ENCODE results near the gene AGPAT3.

AGPAT3 gene

DNA sequence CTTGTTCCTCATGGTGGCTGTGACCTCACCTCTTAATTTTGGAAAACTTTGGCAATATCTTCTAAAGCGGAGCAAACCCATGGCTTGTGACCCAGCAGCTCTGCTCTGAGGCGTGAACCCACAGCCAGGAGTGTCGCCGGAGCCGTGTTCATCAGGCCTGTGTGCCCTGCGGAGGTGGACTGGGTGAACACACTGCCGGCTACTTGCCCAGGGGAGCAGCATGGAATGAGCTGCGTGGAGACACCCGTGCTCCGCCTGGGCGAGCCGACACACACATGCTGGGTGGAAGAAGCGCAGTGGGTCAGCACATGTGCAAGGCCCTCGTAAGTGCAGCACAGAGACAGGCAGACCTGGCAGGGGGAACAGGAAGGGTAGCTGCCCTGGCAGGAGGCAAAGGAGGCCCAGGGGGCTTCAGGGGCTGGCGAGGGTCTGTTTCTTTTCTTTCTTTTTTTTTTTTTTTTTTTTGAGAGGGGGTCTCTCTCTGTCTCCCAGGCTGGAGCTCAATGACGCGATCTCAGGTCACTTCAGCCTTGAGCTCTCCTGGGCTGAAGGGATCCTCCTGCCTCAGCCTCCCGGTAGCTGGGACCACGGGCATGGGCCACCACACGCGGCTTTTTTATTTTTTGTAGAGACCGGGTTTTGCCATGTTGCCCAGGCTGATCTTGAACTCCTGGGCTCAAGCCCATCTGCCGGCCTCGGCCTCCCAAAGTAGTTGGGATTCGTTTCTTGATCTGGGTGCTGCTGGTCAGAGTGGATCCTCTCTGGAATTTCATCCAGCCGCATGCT is 41.8 kb downstream of the AGPAT3 start:
- DNase-seq (ENCODE audit: low spot score): no peak
- Mint-ChIP-seq H3K27me3 (ENCODE audit: low read depth) (no peaks in the 10 kb centered on the region), H3K36me3 (ENCODE audit: low read depth) (peaks cover 43% of the 10 kb centered on the region), H3K4me1 (ENCODE audit: low read depth) (peaks cover 6% of the 10 kb centered on the region), H3K27ac (no peak overlapping the region), H3K4me3 (no peak overlapping the region), H3K9me3 (no peaks in the 10 kb centered on the region)

DNA sequence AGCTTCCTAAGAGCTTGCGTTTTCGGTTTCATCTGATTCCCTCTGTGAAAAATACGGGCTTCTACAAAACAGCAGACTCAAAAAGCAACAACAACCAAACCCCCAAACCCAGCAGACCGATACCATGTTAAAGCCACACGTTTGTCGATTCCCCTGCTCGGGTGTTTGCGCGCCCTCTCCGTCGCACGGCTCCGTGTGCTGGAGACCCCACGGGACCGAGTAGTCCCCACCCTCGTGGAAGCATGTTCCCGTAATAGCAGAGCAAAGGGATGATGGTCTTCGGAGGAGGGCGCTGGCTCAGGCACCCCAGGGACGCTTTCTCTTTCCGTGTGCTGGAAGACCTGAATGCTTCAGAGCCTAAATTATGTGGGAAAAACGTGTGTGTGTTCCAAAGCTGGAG is 42.7 kb downstream of the AGPAT3 start:
- Mint-ChIP-seq H3K27ac (no peak overlapping the region), H3K9me3 (peaks cover 8% of the 10 kb centered on the region), H3K4me3 (no peak overlapping the region), H3K27me3 (ENCODE audit: low read depth) (no peaks in the 10 kb centered on the region), H3K4me1 (ENCODE audit: low read depth) (peaks cover 7% of the 10 kb centered on the region), H3K36me3 (ENCODE audit: low read depth) (peaks cover 51% of the 10 kb centered on the region)
- DNase-seq (ENCODE audit: low spot score): no peak

DNA sequence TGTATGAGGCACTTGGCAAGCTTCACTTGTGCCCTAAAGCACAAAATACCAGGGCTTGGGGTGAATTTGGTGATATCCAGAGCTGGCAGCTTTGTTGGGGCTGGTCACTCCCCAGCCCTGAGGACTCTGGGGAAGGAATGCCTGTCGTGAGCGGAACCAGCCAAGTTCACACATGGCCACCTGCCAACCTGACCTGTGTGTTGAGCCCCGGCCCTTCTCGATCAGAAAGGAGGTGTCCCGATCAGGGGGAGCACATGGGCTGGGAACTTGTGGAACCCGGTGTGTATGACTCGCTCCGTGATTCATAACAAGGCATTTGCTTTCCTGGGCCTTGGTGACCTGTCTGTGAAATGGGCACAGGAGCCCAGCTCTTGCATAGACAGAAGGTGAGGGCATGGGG is 43.1 kb downstream of the AGPAT3 start:
- H3K27me3 Mint-ChIP-seq (ENCODE audit: low read depth): no peaks in the 10 kb centered on the region
- no peak for DNase-seq (ENCODE audit: low spot score)
- H3K36me3 Mint-ChIP-seq (ENCODE audit: low read depth): peaks cover 52% of the 10 kb centered on the region
- H3K4me3 Mint-ChIP-seq: no peak overlapping the region
- peaks cover 7% of the 10 kb centered on the region for H3K4me1 Mint-ChIP-seq (ENCODE audit: low read depth)
- no peak overlapping the region for H3K27ac Mint-ChIP-seq
- peaks cover 12% of the 10 kb centered on the region for H3K9me3 Mint-ChIP-seq

DNA sequence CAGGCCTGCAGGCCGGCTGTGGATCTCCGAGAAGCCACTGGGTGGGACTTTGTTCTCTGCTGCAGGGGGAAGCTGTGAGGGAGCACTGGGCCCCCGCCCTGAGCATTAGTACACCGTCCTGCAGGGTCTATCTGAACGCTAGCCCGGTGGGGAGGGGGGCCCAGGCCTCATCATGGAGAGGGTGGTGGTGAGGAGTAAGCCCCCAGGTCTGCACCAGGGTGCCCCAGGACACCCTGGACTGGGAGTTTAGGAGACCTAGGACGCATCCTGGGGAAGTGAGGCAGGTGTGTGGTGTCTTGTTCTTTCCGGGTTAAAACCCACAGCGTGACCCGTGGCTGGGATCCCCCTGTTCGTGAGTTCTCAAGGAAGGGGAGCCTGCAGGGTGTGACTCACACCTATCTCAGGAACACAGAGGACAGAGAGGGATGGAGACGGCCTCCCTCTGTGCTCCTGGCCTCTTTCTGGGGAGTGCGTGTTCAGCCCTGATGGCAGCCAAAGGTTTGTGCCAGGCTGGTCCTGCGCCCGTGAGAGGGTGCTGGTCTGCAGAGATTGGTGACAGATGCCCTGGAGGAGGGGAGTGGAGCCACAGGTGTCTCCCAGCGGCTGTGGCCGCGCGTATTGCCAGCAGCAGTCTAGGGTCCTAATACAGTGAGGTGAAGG is 44.8 kb downstream of the AGPAT3 start:
- peaks cover 12% of the 10 kb centered on the region for H3K4me1 Mint-ChIP-seq (ENCODE audit: low read depth)
- H3K9me3 Mint-ChIP-seq: peaks cover 12% of the 10 kb centered on the region
- no peak overlapping the region for H3K4me3 Mint-ChIP-seq
- H3K27ac Mint-ChIP-seq: no peak overlapping the region
- H3K36me3 Mint-ChIP-seq (ENCODE audit: low read depth): peaks cover 53% of the 10 kb centered on the region
- no peak for DNase-seq (ENCODE audit: low spot score)
- H3K27me3 Mint-ChIP-seq (ENCODE audit: low read depth): no peaks in the 10 kb centered on the region

DNA sequence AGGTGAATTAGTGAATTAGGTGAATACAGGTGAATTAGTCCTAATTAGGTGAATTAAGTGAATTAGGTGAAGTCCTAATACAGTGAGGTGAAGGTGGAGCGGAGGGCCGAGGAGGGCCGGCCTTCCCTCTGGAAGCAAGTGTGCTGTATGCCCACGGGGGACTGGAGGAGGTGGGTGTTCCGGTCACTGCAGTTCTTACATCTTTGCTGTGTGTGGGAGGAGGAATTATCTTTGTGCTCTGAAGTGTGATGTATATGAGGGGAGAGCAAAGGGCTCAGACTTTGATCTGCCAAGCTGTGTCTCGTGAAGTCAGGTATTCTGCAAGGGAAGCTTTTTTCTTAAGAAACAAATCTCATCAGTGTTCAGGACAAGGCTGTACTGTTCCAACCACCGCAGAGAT is 45.4 kb downstream of the AGPAT3 start:
- DNase-seq (ENCODE audit: low spot score): no peak
- Mint-ChIP-seq H3K27ac (no peak overlapping the region), H3K36me3 (ENCODE audit: low read depth) (peaks cover 53% of the 10 kb centered on the region), H3K4me1 (ENCODE audit: low read depth) (peaks cover 12% of the 10 kb centered on the region), H3K4me3 (no peak overlapping the region), H3K27me3 (ENCODE audit: low read depth) (no peaks in the 10 kb centered on the region), H3K9me3 (peaks cover 12% of the 10 kb centered on the region)

DNA sequence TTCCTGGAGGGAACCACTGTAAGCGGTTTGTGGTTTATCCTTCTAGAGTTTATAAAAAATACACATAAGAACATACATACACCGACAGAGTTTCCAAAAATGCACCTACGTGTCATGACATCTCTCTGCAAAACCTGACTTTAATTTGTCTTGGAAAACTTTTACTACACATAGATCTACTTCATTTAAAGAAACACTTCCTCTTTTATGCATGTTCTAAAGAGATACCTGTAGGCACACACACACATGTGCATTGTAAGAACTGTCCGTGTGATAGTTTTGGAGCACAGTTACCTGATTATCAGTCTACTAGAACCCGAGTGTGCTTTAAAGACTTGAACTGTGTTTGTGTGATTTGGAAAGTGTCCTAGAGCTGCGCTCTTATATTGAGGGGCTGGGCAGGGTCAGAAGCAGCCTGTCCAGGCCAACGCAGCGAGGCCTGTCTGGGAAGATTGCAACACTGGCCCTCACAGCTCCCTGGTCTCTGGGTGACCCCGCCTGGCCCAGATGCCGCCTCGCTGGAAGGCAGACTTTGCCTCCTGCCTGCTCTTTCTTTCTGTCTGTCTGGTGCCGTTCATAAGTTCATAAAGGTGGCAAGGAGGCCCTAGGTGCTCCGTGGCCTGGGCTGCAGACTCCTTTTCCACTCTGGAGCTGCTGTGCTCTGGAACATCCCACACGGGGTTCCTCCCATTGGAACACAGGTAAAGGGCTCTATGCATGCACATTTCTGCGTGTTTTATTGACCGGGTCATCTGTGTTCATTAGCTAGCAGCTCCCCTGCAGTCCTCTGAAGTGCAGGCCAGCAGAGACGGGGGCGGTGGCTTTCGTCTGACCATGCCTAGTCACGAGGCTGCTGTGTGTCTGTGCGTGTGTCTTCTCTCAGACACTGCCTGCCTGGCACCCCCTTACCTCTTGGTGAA is 46.3 kb downstream of the AGPAT3 start:
- Mint-ChIP-seq H3K9me3 (peaks cover 12% of the 10 kb centered on the region), H3K4me3 (no peak overlapping the region), H3K27me3 (ENCODE audit: low read depth) (no peaks in the 10 kb centered on the region), H3K4me1 (ENCODE audit: low read depth) (peaks cover 15% of the 10 kb centered on the region), H3K27ac (no peak overlapping the region), H3K36me3 (ENCODE audit: low read depth) (peaks cover 50% of the 10 kb centered on the region)
- no peak for DNase-seq (ENCODE audit: low spot score)

DNA sequence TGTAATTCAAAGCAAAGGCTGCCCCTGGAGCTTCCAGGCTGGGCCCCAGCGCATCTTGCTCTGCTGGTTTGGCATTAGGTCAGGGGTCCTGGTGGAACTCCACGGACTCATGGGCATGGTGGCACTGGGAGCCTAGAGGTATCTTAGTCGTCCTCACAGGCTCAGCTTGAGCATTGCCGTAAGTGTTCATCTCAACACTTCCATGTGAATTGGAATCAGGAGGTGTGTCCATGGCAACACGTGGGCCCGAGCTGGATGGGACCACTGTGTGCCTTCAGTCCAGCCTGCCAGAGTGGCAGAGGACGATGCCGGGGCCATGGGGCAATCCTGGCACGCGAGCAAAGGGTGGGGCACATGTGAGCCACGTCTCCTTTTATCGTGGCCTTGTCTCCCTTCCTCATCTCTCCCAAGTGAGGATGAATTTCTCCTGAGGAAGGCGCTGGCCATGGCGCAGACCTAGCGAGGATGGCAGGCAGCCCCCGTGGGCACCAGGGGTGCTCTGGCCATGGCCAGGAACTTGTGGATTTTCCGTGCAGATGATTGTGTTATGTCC is 47.0 kb downstream of the AGPAT3 start:
- no peak for DNase-seq (ENCODE audit: low spot score)
- H3K9me3 Mint-ChIP-seq: peaks cover 12% of the 10 kb centered on the region
- H3K36me3 Mint-ChIP-seq (ENCODE audit: low read depth): peaks cover 48% of the 10 kb centered on the region
- H3K4me3 Mint-ChIP-seq: no peak overlapping the region
- H3K27ac Mint-ChIP-seq: no peak overlapping the region
- H3K27me3 Mint-ChIP-seq (ENCODE audit: low read depth): no peaks in the 10 kb centered on the region
- H3K4me1 Mint-ChIP-seq (ENCODE audit: low read depth): peaks cover 21% of the 10 kb centered on the region

DNA sequence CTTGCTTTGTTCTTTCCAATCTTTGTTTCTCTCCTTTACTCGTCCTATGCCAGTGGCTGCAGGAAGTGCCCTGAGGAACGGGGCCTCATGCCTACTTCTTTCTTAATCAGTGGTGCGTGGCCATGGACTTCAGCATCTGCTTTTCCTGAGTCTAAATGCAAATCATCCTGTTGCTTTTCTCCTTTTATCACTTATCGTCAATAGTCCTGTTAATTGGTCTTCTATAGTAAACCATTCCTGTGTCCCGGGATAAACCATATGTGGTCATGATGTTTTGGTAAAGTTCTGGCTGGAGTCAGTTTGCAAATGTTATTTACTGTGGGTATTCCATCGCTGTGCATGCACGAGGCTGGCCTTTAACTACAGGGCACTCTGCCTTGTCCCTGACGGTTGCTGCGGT is 47.5 kb downstream of the AGPAT3 start:
- H3K27ac Mint-ChIP-seq: no peak overlapping the region
- H3K4me3 Mint-ChIP-seq: no peak overlapping the region
- H3K9me3 Mint-ChIP-seq: peaks cover 12% of the 10 kb centered on the region
- no peak for DNase-seq (ENCODE audit: low spot score)
- H3K36me3 Mint-ChIP-seq (ENCODE audit: low read depth): peaks cover 51% of the 10 kb centered on the region
- no peaks in the 10 kb centered on the region for H3K27me3 Mint-ChIP-seq (ENCODE audit: low read depth)
- H3K4me1 Mint-ChIP-seq (ENCODE audit: low read depth): peaks cover 25% of the 10 kb centered on the region

DNA sequence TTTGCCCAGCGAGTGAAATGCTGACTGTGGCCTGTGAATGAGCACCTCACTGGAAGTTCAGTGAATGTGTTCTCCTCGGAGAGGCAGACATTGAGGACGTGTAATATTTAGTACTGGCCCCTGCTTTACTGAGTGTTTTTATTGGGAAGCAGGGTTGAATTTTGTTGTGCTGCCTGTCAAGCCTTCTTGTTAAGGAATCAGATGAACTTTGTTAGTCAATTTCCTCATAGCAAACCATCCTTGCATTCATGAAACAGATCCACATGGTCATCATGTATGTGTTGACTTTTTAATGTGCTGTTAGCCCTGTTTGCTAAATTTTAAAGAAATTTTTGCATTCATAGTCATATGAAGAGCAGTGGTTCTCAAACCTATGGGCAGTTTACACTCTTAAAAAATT is 47.9 kb downstream of the AGPAT3 start:
- H3K4me1 Mint-ChIP-seq (ENCODE audit: low read depth): peaks cover 27% of the 10 kb centered on the region

DNA sequence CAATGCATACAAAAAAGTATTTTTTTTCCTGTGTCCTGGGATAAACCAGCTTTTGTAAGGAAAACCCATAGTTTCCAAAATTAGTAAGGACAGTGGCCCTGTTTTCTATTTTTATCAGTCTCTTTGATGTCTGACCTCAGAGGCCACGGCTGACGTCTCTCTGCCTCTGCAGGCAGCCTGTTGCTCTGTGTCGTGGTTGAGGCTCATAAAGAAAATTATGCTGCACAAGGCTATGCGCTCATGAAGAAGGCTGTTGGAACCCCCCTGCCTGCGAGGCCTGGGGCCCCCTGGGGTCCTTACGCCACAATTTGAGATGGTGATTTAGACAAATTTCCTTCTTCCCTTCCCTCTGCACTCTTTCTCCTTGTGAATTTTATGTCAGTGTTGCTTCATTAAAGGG is 48.9 kb downstream of the AGPAT3 start:
- DNase-seq (ENCODE audit: low spot score): no peak

More for the DNA sequence above, 47.9 kb downstream of the AGPAT3 start:
- H3K9me3 Mint-ChIP-seq: peaks cover 12% of the 10 kb centered on the region
- no peak overlapping the region for H3K4me3 Mint-ChIP-seq
- H3K27ac Mint-ChIP-seq: no peak overlapping the region
- no peaks in the 10 kb centered on the region for H3K27me3 Mint-ChIP-seq (ENCODE audit: low read depth)
- peaks cover 48% of the 10 kb centered on the region for H3K36me3 Mint-ChIP-seq (ENCODE audit: low read depth)
- DNase-seq (ENCODE audit: low spot score): no peak

DNA sequence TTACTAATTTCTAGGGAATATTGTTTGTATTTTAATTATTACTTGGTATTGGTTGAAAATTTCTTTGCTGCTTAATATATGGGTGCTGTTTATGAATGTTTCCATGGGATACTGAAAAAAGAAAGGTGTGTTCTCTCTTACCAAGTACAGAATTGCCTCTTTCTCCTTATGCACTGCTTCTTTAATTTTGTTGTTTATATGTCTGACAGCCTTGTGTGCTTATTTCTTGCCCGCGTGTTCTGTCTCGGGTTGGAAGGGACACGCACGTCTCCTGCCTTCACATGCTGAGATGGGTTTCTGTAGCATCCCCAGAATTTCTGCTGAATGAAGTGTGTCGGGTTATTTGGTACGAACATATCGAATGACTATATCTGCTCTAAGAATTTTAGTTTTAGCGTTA is 51.1 kb downstream of the AGPAT3 start:
- Mint-ChIP-seq H3K27me3 (ENCODE audit: low read depth) (no peaks in the 10 kb centered on the region), H3K4me3 (peak overlapping the region; percentile 90), H3K27ac (peak overlapping the region; percentile 21), H3K4me1 (ENCODE audit: low read depth) (peaks cover 47% of the 10 kb centered on the region), H3K9me3 (peaks cover 12% of the 10 kb centered on the region), H3K36me3 (ENCODE audit: low read depth) (peaks cover 40% of the 10 kb centered on the region)
- no peak for DNase-seq (ENCODE audit: low spot score)

More for the DNA sequence above, 48.9 kb downstream of the AGPAT3 start:
- H3K4me3 Mint-ChIP-seq: peak overlapping the region; percentile 17
- peak overlapping the region; percentile 43 for H3K27ac Mint-ChIP-seq
- H3K9me3 Mint-ChIP-seq: peaks cover 12% of the 10 kb centered on the region
- no peaks in the 10 kb centered on the region for H3K27me3 Mint-ChIP-seq (ENCODE audit: low read depth)
- peaks cover 50% of the 10 kb centered on the region for H3K36me3 Mint-ChIP-seq (ENCODE audit: low read depth)
- peaks cover 34% of the 10 kb centered on the region for H3K4me1 Mint-ChIP-seq (ENCODE audit: low read depth)

DNA sequence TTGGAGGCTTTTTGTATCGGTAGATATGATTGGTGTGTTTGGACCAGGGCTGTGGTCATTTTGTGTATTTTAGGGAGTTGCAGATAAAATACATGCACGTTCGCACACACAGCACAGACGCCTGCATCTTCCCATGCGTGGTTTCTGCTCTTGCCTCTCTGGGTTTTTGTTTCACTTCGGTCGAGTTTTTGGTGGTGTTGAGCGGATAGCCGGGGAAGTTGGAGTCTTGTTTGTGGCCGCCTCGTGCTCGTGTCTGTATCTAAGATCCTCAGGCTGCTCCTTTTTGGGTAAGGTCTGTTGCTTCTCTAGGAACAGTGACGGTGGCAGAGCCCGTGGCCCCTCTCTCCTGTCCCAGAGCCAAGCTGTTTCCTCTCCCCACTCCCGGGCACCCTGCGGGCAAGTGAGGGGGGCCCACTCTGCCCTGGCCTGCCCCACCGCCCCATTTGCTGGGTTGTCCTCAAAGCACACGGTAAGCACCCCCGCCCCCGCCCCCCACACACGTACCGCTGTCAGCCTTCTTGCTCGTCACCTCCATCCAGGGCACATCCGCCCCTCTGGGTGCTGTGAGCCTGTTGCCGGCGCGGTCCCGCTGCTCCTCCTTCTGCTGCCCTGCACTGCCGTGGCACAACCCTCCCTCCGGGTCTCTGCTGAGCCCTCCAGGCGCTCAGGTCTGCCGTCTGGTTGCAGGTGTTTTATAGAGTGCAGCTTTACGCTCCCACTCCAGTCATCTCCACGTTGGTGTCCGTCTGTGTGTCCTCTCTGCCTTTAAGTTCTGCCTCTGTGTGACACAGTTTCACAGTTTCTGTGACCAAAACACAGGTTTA is 51.9 kb downstream of the AGPAT3 start:
- Mint-ChIP-seq H3K4me1 (ENCODE audit: low read depth) (peaks cover 54% of the 10 kb centered on the region), H3K36me3 (ENCODE audit: low read depth) (peaks cover 34% of the 10 kb centered on the region)

More for the DNA sequence above, 51.9 kb downstream of the AGPAT3 start:
- DNase-seq (ENCODE audit: low spot score): peak; percentile 62
- Mint-ChIP-seq H3K27ac (peak overlapping the region; percentile 90), H3K27me3 (ENCODE audit: low read depth) (no peaks in the 10 kb centered on the region), H3K9me3 (peaks cover 12% of the 10 kb centered on the region), H3K4me3 (peak overlapping the region; percentile 90)

Measured in T-helper 2 cell treated with Interferon-gamma antibody and Interleukin-4, amounts not matched to agents 5 μg/mL and 100 μg/mL, for 36 hours (primary cell).